ENCODE data around the gene TADA2B. TPM values are rescaled to one million over a fixed set of nuclear protein-coding genes. Genes with fewer than 3 reads are reported as not detected.

TADA2B gene
- total RNA-seq, 1 experiment from 2014 or later, result 15.2 TPM

GRCh38 chr4:7048642-7049041 lies 5.5 kb downstream of the TADA2B start:
- intact Hi-C loops (cut with micrococcal nuclease; ENCODE audit: unreplicated experiment), result no loop called here
- no peak overlapping the region for H3K27ac ChIP-seq (ENCODE audit: low read depth, low read length, poor library complexity, severe bottlenecking)

GRCh38 chr4:7049295-7049694 lies 6.1 kb downstream of the TADA2B start:
- H3K27me3 ChIP-seq (replicated peaks; ENCODE audit: insufficient read depth, low read depth, low read length, poor library complexity), result no peaks in the 10 kb centered on the region
- ChIA-PET CTCF (no interaction called here), POLR2A (ENCODE audit: low non-redundant PET) (no interaction called here)
- H3K27ac ChIP-seq (ENCODE audit: low read depth, low read length, poor library complexity, severe bottlenecking), result no peak overlapping the region
- H3K9me3 ChIP-seq (ENCODE audit: low read depth, low read length, poor library complexity, severe bottlenecking), result no peaks in the 10 kb centered on the region
- no peak for TF ChIP-seq EZH2 (IDR thresholded peaks at IDR 0.05; ENCODE audit: borderline replicate concordance, low read depth, low read length, poor library complexity, severe bottlenecking)
- TF ChIP-seq CTCF (conservative IDR thresholded peaks at IDR 0.05; ENCODE audit: low read depth, low read length), result no peak
- H3K4me3 ChIP-seq (ENCODE audit: low read depth, low read length, poor library complexity, severe bottlenecking), result no peak overlapping the region
- BruUV-seq (replicated peaks), result no TSS peak
- intact Hi-C loops (cut with micrococcal nuclease; ENCODE audit: unreplicated experiment), result no loop called here
- peaks cover 7% of the 10 kb centered on the region for H3K4me1 ChIP-seq (ENCODE audit: insufficient read depth, low read length, poor library complexity, severe bottlenecking)
- H3K36me3 ChIP-seq (ENCODE audit: insufficient read depth, low read length, poor library complexity, severe bottlenecking), result no peaks in the 10 kb centered on the region
- DNase-seq (ENCODE audit: low spot score), result no peak

More at GRCh38 chr4:7048642-7049041, 5.5 kb downstream of the TADA2B start:
- no peak for DNase-seq (ENCODE audit: low spot score)
- Histone ChIP-seq H3K27me3 (replicated peaks; ENCODE audit: insufficient read depth, low read depth, low read length, poor library complexity) (no peaks in the 10 kb centered on the region), H3K4me3 (ENCODE audit: low read depth, low read length, poor library complexity, severe bottlenecking) (no peak overlapping the region), H3K4me1 (ENCODE audit: insufficient read depth, low read length, poor library complexity, severe bottlenecking) (peaks cover 9% of the 10 kb centered on the region), H3K36me3 (ENCODE audit: insufficient read depth, low read length, poor library complexity, severe bottlenecking) (no peaks in the 10 kb centered on the region), H3K9me3 (ENCODE audit: low read depth, low read length, poor library complexity, severe bottlenecking) (no peaks in the 10 kb centered on the region)
- CTCF ChIA-PET, result no interaction called here
- POLR2A ChIA-PET (ENCODE audit: low non-redundant PET), result no interaction called here
- BruUV-seq (replicated peaks), result no TSS peak
- TF ChIP-seq EZH2 (IDR thresholded peaks at IDR 0.05; ENCODE audit: borderline replicate concordance, low read depth, low read length, poor library complexity, severe bottlenecking), result no peak

GRCh38 chr4:7049739-7050138 lies 6.6 kb downstream of the TADA2B start:
- TF ChIP-seq CTCF (conservative IDR thresholded peaks at IDR 0.05; ENCODE audit: low read depth, low read length) (no peak), EZH2 (IDR thresholded peaks at IDR 0.05; ENCODE audit: borderline replicate concordance, low read depth, low read length, poor library complexity, severe bottlenecking) (no peak)
- ChIA-PET POLR2A (ENCODE audit: low non-redundant PET) (no interaction called here), CTCF (no interaction called here)
- Histone ChIP-seq H3K36me3 (ENCODE audit: insufficient read depth, low read length, poor library complexity, severe bottlenecking) (no peaks in the 10 kb centered on the region), H3K4me3 (ENCODE audit: low read depth, low read length, poor library complexity, severe bottlenecking) (no peak overlapping the region), H3K9me3 (ENCODE audit: low read depth, low read length, poor library complexity, severe bottlenecking) (no peaks in the 10 kb centered on the region), H3K27ac (ENCODE audit: low read depth, low read length, poor library complexity, severe bottlenecking) (no peak overlapping the region), H3K4me1 (ENCODE audit: insufficient read depth, low read length, poor library complexity, severe bottlenecking) (peaks cover 3% of the 10 kb centered on the region), H3K27me3 (replicated peaks; ENCODE audit: insufficient read depth, low read depth, low read length, poor library complexity) (no peaks in the 10 kb centered on the region)
- BruUV-seq (replicated peaks), result no TSS peak
- DNase-seq (ENCODE audit: low spot score), result no peak
- intact Hi-C loops (cut with micrococcal nuclease; ENCODE audit: unreplicated experiment), result no loop called here

- POLR2A ChIA-PET (ENCODE audit: low non-redundant PET), result no interaction called here
- Histone ChIP-seq H3K36me3 (ENCODE audit: insufficient read depth, low read length, poor library complexity, severe bottlenecking) (peaks cover 5% of the 10 kb centered on the region), H3K4me1 (ENCODE audit: insufficient read depth, low read length, poor library complexity, severe bottlenecking) (no peaks in the 10 kb centered on the region), H3K9me3 (ENCODE audit: low read depth, low read length, poor library complexity, severe bottlenecking) (no peaks in the 10 kb centered on the region), H3K27ac (ENCODE audit: low read depth, low read length, poor library complexity, severe bottlenecking) (no peak overlapping the region), H3K27me3 (replicated peaks; ENCODE audit: insufficient read depth, low read depth, low read length, poor library complexity) (no peaks in the 10 kb centered on the region), H3K4me3 (ENCODE audit: low read depth, low read length, poor library complexity, severe bottlenecking) (no peak overlapping the region)
- intact Hi-C loops (cut with micrococcal nuclease; ENCODE audit: unreplicated experiment), result no loop called here
- TF ChIP-seq CTCF (conservative IDR thresholded peaks at IDR 0.05; ENCODE audit: low read depth, low read length) (no peak), EZH2 (IDR thresholded peaks at IDR 0.05; ENCODE audit: borderline replicate concordance, low read depth, low read length, poor library complexity, severe bottlenecking) (no peak)
- no peak for DNase-seq (ENCODE audit: low spot score)
- CTCF ChIA-PET, result no interaction called here
- no TSS peak for BruUV-seq (replicated peaks)
Observed at GRCh38 chr4:7050481-7051143, 7.4 kb downstream of the TADA2B start.
